Measurements from ENCODE around the gene RNF7. TPM values are rescaled to one million over a fixed set of nuclear protein-coding genes. Genes with fewer than 3 reads are reported as not detected.
A peak's percentile ranks its signal among the peaks of the same experiment; 100 is the strongest.

The RNF7 gene
- total RNA-seq, 2 donors from 2014 or later = 106 to 111 TPM

DNA sequence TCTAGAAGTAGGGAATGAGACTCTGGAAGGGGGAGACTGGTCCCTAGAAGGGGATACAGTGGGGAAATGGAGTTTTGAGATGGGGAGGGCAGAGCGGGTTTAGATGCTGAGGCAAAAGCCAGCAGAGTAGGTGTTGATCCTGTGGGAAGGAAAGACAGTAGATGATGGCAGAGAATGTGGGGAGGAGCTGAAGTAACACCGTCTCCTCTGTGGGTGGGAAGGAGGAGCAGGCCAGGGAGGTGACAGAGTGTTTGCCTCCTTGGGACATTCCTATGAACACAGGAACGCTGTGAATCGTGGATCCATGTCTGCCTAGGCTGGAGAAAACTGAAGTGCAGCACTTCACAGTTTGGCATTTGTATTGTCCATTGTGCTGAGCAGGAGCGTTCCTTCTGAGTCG, 45.5 kb downstream of the RNF7 start:
- no peak overlapping the region for H3K4me3 ChIP-seq (ENCODE audit: low read length)
- no peaks in the 10 kb centered on the region for H3K36me3 ChIP-seq (ENCODE audit: control insufficient read depth, insufficient read depth, low read length)
- Mint-ChIP-seq H3K27me3 (ENCODE audit: insufficient read depth) (no peaks in the 10 kb centered on the region), H3K36me3 (ENCODE audit: low read depth) (no peaks in the 10 kb centered on the region), H3K27ac (no peak overlapping the region), H3K4me3 (no peak overlapping the region), H3K4me1 (peaks cover 14% of the 10 kb centered on the region), H3K9me3 (peaks cover 2% of the 10 kb centered on the region)
- no peak overlapping the region for H3K9ac ChIP-seq (ENCODE audit: extremely low read depth, low read length, poor library complexity, severe bottlenecking)
- no peaks in the 10 kb centered on the region for H3K4me1 ChIP-seq (ENCODE audit: control insufficient read depth, insufficient read depth, low read length)
- H3K27ac ChIP-seq (ENCODE audit: low read depth, low read length) = no peak overlapping the region
- no peaks in the 10 kb centered on the region for H3K27me3 ChIP-seq (ENCODE audit: control insufficient read depth, insufficient read depth, low read length, poor library complexity, severe bottlenecking)
- TF ChIP-seq, protein P1, sequence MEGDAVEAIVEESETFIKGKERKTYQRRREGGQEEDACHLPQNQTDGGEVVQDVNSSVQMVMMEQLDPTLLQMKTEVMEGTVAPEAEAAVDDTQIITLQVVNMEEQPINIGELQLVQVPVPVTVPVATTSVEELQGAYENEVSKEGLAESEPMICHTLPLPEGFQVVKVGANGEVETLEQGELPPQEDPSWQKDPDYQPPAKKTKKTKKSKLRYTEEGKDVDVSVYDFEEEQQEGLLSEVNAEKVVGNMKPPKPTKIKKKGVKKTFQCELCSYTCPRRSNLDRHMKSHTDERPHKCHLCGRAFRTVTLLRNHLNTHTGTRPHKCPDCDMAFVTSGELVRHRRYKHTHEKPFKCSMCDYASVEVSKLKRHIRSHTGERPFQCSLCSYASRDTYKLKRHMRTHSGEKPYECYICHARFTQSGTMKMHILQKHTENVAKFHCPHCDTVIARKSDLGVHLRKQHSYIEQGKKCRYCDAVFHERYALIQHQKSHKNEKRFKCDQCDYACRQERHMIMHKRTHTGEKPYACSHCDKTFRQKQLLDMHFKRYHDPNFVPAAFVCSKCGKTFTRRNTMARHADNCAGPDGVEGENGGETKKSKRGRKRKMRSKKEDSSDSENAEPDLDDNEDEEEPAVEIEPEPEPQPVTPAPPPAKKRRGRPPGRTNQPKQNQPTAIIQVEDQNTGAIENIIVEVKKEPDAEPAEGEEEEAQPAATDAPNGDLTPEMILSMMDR (conservative IDR thresholded peaks at IDR 0.05) = no peak
- no peaks in the 10 kb centered on the region for H3K9me3 ChIP-seq (ENCODE audit: control insufficient read depth, low read length)
- DNase-seq = peak; percentile 67
- WGBS, 2 experiments (ENCODE audit: insufficient coverage in 1 of 2, insufficient read length in 1 of 2) = 85 to 90% methylated on average over 6 of the region's 6 CpGs

DNA sequence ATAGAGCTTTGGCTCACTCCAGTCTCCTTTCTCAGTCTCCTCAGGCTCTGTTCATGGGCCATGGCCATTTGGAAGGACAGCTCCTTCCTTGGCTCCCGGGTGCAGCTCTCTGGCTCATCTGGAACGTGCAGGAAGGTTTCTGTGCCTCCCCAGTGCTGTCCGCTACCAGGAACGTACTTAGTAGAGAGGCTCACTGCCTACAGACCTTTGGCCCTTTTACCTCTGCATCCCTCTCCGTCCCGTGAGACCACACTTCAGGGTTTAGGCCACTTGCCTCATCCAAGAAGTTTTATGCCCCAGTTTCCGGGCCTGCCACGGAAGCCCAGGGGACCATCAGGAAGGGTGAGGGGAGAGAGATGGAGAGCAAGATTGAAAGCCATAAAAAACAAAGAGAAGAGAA, 46.0 kb downstream of the RNF7 start:
- H3K4me1 Mint-ChIP-seq = peaks cover 14% of the 10 kb centered on the region
- TF ChIP-seq, protein P1 (conservative IDR thresholded peaks at IDR 0.05) = no peak
- no peak overlapping the region for H3K9ac ChIP-seq (ENCODE audit: extremely low read depth, low read length, poor library complexity, severe bottlenecking)
- no peak overlapping the region for H3K4me3 ChIP-seq (ENCODE audit: low read length)
- H3K4me1 ChIP-seq (ENCODE audit: control insufficient read depth, insufficient read depth, low read length) = no peaks in the 10 kb centered on the region
- H3K36me3 ChIP-seq (ENCODE audit: control insufficient read depth, insufficient read depth, low read length) = no peaks in the 10 kb centered on the region
- no peaks in the 10 kb centered on the region for H3K36me3 Mint-ChIP-seq (ENCODE audit: low read depth)
- no peaks in the 10 kb centered on the region for H3K9me3 ChIP-seq (ENCODE audit: control insufficient read depth, low read length)
- peaks cover 2% of the 10 kb centered on the region for H3K9me3 Mint-ChIP-seq
- WGBS, 2 experiments (ENCODE audit: insufficient coverage in 1 of 2, insufficient read length in 1 of 2) = 90 to 96% methylated on average over 6 to 8 of the region's 8 CpGs
- no peak overlapping the region for H3K27ac Mint-ChIP-seq
- H3K4me3 Mint-ChIP-seq = no peak overlapping the region
- no peak overlapping the region for H3K27ac ChIP-seq (ENCODE audit: low read depth, low read length)
- no peaks in the 10 kb centered on the region for H3K27me3 Mint-ChIP-seq (ENCODE audit: insufficient read depth)
- no peak for DNase-seq
- no peaks in the 10 kb centered on the region for H3K27me3 ChIP-seq (ENCODE audit: control insufficient read depth, insufficient read depth, low read length, poor library complexity, severe bottlenecking)

DNA sequence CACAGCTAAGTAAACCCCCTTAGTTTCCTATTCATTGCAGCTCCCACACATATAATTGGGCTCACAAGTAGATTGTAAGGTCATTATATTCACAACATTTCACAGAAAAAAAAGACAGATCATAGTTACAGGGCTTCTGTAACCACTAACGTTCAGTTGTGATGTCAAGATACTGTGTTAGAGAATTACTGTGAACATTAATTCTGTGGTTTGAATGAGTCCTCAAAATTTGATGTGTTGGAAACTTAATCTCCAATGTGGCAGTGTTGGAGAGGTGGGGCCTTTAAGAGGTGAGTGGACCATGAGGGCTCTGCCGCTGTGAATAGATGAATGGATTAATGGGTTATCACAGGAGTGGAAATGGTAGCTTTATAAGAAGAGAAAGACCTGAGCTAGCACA, 46.4 kb downstream of the RNF7 start:
- H3K4me3 Mint-ChIP-seq = no peak overlapping the region
- H3K4me1 Mint-ChIP-seq = peaks cover 14% of the 10 kb centered on the region
- Histone ChIP-seq H3K27me3 (ENCODE audit: control insufficient read depth, insufficient read depth, low read length, poor library complexity, severe bottlenecking) (no peaks in the 10 kb centered on the region), H3K4me3 (ENCODE audit: low read length) (no peak overlapping the region), H3K36me3 (ENCODE audit: control insufficient read depth, insufficient read depth, low read length) (no peaks in the 10 kb centered on the region), H3K9me3 (ENCODE audit: control insufficient read depth, low read length) (no peaks in the 10 kb centered on the region), H3K4me1 (ENCODE audit: control insufficient read depth, insufficient read depth, low read length) (no peaks in the 10 kb centered on the region), H3K27ac (ENCODE audit: low read depth, low read length) (no peak overlapping the region), H3K9ac (ENCODE audit: extremely low read depth, low read length, poor library complexity, severe bottlenecking) (no peak overlapping the region)
- peaks cover 2% of the 10 kb centered on the region for H3K9me3 Mint-ChIP-seq
- H3K36me3 Mint-ChIP-seq (ENCODE audit: low read depth) = no peaks in the 10 kb centered on the region
- no peak overlapping the region for H3K27ac Mint-ChIP-seq
- TF ChIP-seq, protein P1 (conservative IDR thresholded peaks at IDR 0.05) = no peak
- 92 to 95% methylated on average over 2 of the region's 2 CpGs for WGBS, 2 experiments (ENCODE audit: insufficient coverage in 1 of 2, insufficient read length in 1 of 2)
- H3K27me3 Mint-ChIP-seq (ENCODE audit: insufficient read depth) = peaks cover 2% of the 10 kb centered on the region
- DNase-seq = no peak

Measured in endodermal cell (in vitro differentiated cells).